K562 (cell line): ENCODE results near the gene CDCP2. TPM values are rescaled to one million over a fixed set of nuclear protein-coding genes. Genes with fewer than 3 reads are reported as not detected.

ENCODE experiments used
- E2F8 ChIP-seq: fragments of 450-650 bp; IDR thresholded peaks from 2 replicates; pipeline ENCODE4 v1.7.1; 2018; ENCODE audit warnings: mild to moderate bottlenecking, low read depth; ENCODE audit not compliant: partially characterized antibody
- ILK ChIP-seq: fragments of 450-650 bp; IDR thresholded peaks from 2 replicates; pipeline ENCODE4 v1.6.1; 2016; ENCODE audit warnings: missing genetic modification characterization, low read depth, mild to moderate bottlenecking, missing compliant biosample characterization, moderate library complexity, borderline replicate concordance
- IRF1 ChIP-seq: sonication (generic); formaldehyde crosslinking; IDR thresholded peaks from 2 replicates; pipeline ENCODE4 v1.8.0; 2022; ENCODE audit warnings: missing genetic modification reagents, mild to moderate bottlenecking, borderline replicate concordance
- MBD1 ChIP-seq: fragments of 250-450 bp; sonication (Bioruptor Pico); IDR thresholded peaks from 2 replicates; pipeline ENCODE4 v1.8.0; 2022; ENCODE audit warnings: inconsistent platforms
- NCOR1 ChIP-seq: fragments of 450-650 bp; IDR thresholded peaks from 2 replicates; pipeline ENCODE4 v1.6.1; 2016; ENCODE audit warnings: mild to moderate bottlenecking, moderate library complexity
- PRDM10 ChIP-seq: fragments of 450-650 bp; IDR thresholded peaks from 2 replicates; pipeline ENCODE4 v1.6.1; 2018; ENCODE audit not compliant: partially characterized antibody
- RAD51 ChIP-seq: fragments of 450-650 bp; IDR thresholded peaks from 2 replicates; pipeline ENCODE4 v1.7.1; 2016; ENCODE audit warnings: low read depth, mild to moderate bottlenecking, borderline replicate concordance
- RHOXF2B ChIP-seq: fragments of 250-450 bp; sonication (Bioruptor Pico); conservative IDR thresholded peaks from 2 replicates; pipeline ENCODE4 v1.5.1; 2021
- SMARCE1 ChIP-seq: fragments of 450-650 bp; IDR thresholded peaks from 2 replicates; pipeline ENCODE4 v1.7.1; 2016; ENCODE audit warnings: mild to moderate bottlenecking
- ZBTB33 ChIP-seq: sonication (generic); formaldehyde crosslinking; IDR thresholded peaks from 2 replicates; pipeline ENCODE4 v1.8.1; 2023; ENCODE audit warnings: mild to moderate bottlenecking, missing genetic modification reagents
- polyA plus RNA-seq, 8 experiments: library from polyadenylated mRNA; depleted of rRNA in 4 of 8; stranded (reverse) in 5 of 8; unstranded in 3 of 8; fragments of >200 nt; fragmentation: Nextera tagmentation in 2 of 8; fragmentation: Illumina TruSeq in 1 of 8; extraction: Ambion mirVana in 2 of 8; extraction: Trizol in 1 of 8; gene quantifications; 2 replicates each; pipeline versions ENCODE4 v1.2.1 to v1.2.3, GENCODE V29; 2011 to 2014; ENCODE audit warnings: inconsistent platforms in 1 of 8, missing spikeins in 1 of 8
- total RNA-seq, 7 experiments: library from RNA; depleted of rRNA in 6 of 7; stranded (reverse); fragments of >200 nt in 6 of 7; fragmentation: Illumina TruSeq in 2 of 7; extraction: Trizol in 2 of 7; gene quantifications; 2 replicates each; pipeline versions ENCODE4 v1.2.1 to v1.2.3, GENCODE V29; 2011 to 2021; ENCODE audit warnings: low replicate concordance in 1 of 7

CDCP2 gene
- total and polyA plus RNA-seq, 9 of the 15 experiments (the other 6 are each of a cell fraction or from before 2014, with no cell fraction given): not detected

- peak; percentile 80 for TF ChIP-seq PRDM10
- TF ChIP-seq SMARCE1: no peak
- no peak for TF ChIP-seq IRF1 (CRISPR knock-in tag)
- TF ChIP-seq RHOXF2B (CRISPR knock-in tag): no peak
- no peak for TF ChIP-seq NCOR1
- TF ChIP-seq ZBTB33 (CRISPR knock-in tag): peak; percentile 72
- no peak for TF ChIP-seq E2F8
- no peak for TF ChIP-seq RAD51
- no peak for TF ChIP-seq ILK (tag)
- TF ChIP-seq MBD1: no peak
Measured at GRCh38 chr1:54096227-54096876, 56.4 kb downstream of the CDCP2 start (continued).
